Stimulated activated CD8-positive, alpha-beta memory T cell treated with anti-CD3 and anti-CD28 coated beads, Interleukin-12 subunit alpha, Interleukin-12 subunit beta, amount 100 ng/mL, for 24 hours (primary cell): ENCODE data around the gene TMEM184C.

ENCODE experiments used
- DNase-seq: peaks from one replicate; pipeline ENCODE4 v3.0.0-alpha.2; 2020; ENCODE audit errors: extremely low read depth

The TMEM184C gene

GRCh38 chr4:147617173-147617840 is at the start of gene TMEM184C:
Gene TMEM184C, plus strand, starts transcription at chr4:147617397. Its CDS starts 560 bp downstream, at chr4:147617957.
- DNase-seq, result peak; percentile 98

- DNase-seq, result no peak
These were observed 46.6 kb upstream of the TMEM184C start for GRCh38 chr4:147570616-147571015.

- no peak for DNase-seq
These were observed 46.0 kb upstream of the TMEM184C start for GRCh38 chr4:147571036-147571770.

DNA sequence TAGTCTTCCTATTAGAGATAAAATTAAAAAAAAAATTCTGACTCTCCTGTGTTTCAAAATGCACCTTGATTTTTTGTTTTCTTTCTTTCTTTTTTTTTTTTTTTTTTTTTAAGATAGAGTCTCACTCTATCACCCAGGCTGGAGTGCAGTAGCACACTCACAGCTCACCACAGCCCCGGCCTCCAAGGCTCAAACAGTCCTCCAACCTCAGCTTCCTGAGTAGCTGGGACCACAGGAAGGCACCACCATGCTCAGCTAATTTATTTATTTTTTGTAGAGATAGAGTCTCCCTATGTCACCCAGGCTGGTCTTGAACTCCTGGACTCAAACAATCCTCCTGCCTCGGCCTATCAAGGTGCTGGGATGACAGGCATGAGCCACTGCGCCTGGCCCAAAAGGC is 41.1 kb upstream of the TMEM184C start:
- no peak for DNase-seq

DNA sequence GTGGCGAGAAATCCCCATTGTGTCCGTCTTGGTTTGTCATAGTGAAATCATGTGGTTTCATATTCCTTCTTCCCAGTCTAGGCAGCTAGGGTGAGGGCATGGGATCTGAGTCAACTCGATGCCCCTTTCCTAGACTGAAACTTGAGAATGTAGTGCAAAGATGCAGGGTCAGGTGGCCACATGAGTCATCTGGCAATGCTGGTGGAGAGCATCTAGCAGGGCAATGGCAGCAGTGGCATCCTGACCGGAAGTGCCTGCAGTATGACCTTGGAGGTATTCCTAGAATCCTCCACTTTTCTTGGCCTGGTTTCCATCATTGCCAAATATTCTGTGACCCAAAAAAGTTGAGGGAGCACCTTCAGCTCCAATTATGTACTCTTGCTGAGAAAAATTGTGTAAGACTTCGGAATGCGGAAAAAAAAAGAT is 39.1 kb upstream of the TMEM184C start:
- DNase-seq, result no peak

GRCh38 chr4:147578593-147578992 is 38.6 kb upstream of the TMEM184C start:
- DNase-seq, result no peak

DNA sequence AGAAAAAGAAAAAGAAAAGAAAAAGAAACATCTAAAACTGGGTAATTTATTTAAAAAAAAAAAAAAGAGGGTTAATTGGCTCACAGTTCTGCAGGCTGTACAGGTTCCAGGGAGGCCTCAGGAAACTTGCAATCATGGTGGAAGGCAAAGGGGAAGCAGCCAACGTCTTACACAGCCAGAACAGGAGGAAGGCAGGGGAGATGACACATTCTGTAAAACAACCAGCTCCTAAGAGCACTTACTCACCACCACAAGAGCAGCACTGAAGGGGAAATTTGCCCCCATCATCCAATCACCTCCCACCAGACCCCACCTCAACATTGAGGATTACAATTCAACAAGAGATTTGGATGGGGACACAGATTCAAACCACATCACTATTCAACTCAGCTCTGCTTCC is 36.8 kb upstream of the TMEM184C start:
- no peak for DNase-seq

- DNase-seq, result no peak
These were observed 35.4 kb upstream of the TMEM184C start for GRCh38 chr4:147581606-147582350.

DNA sequence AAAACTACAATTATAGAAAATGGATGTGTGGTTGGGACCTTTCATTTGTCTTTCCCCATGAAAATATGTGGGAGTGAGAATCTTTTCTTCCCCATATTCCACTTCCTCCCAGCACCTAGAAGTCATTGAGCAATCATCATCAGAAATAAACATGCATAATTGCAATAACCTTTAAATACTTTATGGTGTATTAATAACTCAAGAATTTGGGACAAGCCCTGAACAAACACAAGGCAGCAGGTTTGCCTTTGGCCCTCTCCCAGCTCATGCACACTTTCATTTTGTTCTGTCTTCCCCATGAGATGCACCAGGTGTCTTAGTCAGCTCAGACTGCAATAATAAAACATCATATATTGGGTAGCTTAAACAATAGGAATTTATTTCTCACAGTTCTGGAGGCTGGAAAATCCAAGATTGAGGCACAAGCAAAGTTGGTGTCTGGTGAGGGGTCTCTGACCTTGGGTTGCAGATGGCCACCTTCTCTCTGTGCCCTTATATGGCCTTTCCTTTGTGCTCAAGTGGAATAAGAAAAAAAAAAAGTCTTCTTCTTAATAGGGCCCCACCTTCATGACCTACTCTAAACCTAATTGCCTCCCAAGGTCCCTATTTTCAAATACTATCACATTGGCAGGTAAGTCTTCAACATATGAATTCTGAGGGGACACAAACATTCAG is 34.7 kb upstream of the TMEM184C start:
- no peak for DNase-seq

- DNase-seq, result no peak
These were observed 33.3 kb upstream of the TMEM184C start for GRCh38 chr4:147583876-147584275.

DNA sequence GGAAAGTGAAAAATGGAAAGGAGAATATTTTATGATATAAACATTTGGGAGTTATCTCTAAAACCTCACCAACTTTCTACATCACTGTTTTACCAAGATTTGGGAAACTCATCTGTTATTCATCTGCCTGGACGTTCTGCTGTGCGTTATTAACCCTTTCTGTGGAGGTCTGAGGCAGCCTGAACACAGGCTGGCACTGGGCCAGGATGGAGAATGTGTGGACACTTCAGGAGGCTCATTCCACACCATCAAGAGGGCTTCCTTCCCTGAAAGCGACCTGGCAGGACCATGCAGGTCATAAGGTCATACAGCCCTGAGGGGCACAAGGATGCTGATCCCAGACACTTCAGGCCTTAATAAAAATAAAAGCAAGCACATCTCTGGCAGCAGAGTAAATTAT is 31.2 kb upstream of the TMEM184C start:
- DNase-seq, result no peak

DNA sequence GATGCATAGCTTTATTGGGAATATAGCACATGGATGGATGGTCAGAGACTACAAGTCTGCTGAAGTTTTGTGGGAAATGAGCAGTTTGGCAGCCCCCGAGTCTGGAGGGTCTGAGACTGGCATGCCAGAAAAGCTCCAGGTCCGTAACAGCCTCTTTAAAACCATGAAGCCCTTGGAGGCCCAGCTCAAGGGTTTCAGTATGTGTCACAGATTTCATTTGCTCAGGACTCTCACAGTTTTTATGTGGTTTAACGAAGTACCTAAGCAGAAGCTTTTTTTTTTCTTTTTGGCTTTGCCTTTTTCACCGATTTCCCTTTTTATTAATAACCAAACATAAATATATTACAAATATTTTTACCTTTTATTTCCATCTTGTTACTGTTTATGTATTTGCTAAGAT is 30.6 kb upstream of the TMEM184C start:
- no peak for DNase-seq

GRCh38 chr4:147587041-147587440 is 30.2 kb upstream of the TMEM184C start:
- no peak for DNase-seq

DNA sequence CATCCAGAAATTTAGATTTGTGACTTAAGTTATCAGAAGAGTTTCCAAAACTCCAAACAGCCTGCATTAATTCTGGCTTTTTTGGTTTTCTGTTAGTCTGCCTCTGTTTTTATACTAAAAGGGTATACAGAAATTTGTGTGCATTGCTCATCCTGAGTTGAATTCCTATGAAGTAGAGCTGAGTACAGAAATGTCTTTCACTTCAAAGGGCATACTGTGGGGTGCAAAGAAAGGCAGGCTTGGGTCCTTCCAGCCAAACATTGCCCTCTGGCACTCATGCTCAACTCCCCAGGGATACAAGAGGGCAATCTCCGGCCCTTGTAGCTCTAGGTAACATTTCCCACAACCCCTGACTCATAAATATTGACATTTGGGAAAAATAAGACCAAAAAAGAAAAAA is 27.6 kb upstream of the TMEM184C start:
- DNase-seq, result no peak

- DNase-seq, result no peak
These were observed 26.8 kb upstream of the TMEM184C start for GRCh38 chr4:147590249-147590920.

GRCh38 chr4:147591106-147591505 is 26.1 kb upstream of the TMEM184C start:
- no peak for DNase-seq

DNA sequence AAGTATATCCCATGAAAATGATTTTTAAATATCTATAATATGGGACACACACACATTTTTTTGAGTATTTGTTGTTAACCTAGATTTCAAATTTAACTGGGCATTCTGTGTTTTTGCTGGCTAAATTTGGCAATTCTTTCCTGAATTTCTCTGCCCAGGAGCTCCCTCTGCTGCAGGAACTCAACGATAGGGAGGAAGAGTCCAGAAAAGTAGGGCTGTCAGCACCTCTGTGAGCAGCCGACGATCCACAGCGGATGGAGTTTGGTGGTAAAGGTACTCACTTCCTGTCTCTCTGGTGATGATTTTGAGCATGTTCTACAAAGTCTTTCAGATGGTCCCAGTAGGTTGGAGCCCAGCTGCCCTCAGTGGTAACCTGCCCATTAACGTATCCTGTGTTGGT is 23.1 kb upstream of the TMEM184C start:
- no peak for DNase-seq

DNA sequence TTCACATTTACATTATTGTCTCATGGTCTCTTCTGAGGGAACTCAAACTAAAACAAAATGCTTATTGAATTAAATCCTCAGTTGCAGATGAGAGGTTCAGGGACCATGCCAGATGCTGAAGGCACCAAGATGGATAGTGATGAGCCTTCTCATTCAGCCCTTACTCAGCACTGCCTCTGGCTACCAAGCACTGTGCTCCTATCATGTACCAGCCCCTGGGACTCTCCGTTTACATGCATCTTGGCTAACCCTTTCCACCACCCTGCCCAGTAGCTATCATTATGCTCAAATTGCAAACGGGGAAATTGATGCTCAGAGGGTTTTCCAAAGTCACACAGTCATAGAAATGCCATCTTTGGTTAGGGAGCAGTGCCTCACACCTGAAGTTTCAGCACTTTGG is 22.6 kb upstream of the TMEM184C start:
- no peak for DNase-seq

DNA sequence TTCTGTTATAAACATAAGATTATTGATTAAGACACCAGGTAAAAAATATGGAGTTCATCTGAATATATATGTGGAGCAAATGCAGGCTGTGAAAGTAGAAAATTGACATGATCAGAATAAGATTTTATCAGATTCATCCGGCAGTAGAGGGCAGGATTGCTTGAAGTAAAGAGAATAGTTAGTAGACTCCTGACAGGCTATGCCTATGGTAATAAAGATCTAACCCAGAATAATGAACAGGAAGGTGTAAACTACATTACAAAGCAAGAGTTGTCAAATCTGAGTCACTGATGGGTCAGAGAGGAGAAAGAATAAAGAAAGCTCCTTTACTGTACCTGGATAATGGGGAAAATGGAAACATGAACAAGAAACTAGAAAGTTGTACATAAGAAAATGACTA is 20.8 kb upstream of the TMEM184C start:
- DNase-seq, result no peak

DNA sequence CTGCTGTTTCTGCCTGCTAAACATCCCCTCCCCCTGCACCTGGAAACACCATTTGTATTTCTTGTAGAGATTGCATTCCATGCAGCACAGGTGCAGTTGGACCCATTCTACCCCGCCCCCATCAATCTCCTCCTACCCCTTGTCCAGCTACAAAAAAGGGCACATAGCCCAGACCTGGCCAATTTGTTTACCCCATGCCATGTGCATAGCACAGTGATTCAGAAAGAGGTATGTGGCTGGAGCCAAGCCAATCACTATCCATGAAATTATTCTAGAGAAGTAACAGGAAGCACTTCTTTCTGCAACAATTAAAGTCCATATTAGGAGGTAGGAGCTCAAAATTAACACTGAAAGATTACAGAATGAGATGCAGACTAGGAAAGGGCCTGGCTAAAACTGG is 20.2 kb upstream of the TMEM184C start:
- DNase-seq, result no peak

DNA sequence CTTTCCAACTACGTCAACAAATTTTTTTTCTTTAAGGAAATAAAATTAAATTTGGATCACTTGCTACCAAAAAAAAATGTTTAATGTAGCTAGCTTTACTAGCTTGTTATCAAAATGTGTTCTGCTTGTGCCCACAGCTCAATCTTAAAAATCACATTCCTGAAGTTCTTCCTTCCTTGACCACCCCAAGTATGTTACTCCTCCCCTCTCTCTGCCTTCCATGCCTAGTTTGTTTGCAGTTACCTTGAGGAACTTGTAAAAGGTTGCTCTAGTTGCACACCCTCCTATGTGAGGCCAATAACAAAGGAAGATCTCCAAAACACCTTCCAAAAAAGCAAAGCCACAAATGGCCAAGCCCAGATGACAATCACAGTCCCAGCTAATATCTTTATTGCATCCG is 19.6 kb upstream of the TMEM184C start:
- DNase-seq, result no peak

GRCh38 chr4:147599206-147599605 is 18.0 kb upstream of the TMEM184C start:
- DNase-seq, result no peak
